ENCODE results near the gene SALL3.

SALL3 gene

GRCh38 chr18:79005653-79006052, 26.0 kb downstream of the SALL3 start:
- H3K79me2 ChIP-seq = no peaks in the 10 kb centered on the region
- H2AFZ ChIP-seq = no peak overlapping the region
- H3K27ac ChIP-seq = no peak overlapping the region
- H3K36me3 ChIP-seq (ENCODE audit: control insufficient read depth, insufficient read depth, low read length) = no peaks in the 10 kb centered on the region
- TF ChIP-seq CTCF (IDR thresholded peaks at IDR 0.05) = no peak
- H3K4me2 ChIP-seq (ENCODE audit: low read length) = no peak overlapping the region
- H3K27me3 ChIP-seq (ENCODE audit: control insufficient read depth, insufficient read depth, low read length) = no peaks in the 10 kb centered on the region
- H3K9ac ChIP-seq = no peak overlapping the region
- H3K4me3 ChIP-seq (ENCODE audit: low read depth, low read length) = no peak overlapping the region
- H3K9me3 ChIP-seq (ENCODE audit: control insufficient read depth, low read length) = no peaks in the 10 kb centered on the region
- no peaks in the 10 kb centered on the region for H3K4me1 ChIP-seq

DNA sequence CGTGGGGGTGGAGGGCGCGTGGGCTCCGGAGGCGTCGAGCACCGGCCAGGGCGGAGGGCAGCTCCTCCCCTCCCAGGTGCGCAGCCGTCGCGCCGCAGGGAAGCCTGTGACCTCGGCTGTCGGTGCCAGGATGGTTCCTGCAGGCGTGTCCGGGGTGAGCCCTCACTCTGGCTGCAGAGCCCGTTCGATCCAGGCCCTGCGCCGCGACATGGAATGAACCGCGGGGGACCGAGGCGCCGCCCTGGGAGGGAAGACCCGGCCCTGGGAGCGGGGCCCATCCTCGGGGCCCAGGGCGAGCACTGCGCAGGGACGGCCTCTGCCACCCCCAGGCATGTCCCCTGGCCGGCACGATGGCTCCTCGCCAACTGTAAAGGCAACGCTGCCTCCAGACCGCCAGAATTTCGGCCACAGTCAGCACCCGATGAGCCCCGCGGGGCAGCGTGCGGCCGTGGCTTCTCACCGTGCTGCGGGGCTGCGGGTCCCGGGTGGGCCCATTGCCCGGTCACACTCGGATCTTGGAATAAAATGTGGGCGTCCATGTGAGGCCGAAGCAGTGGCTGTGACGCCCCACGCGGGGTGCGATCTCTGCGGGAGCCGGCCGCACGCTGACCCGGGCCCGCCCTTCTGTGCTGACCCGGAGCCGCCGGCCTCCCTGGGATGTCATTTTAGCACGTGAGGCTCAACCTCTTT, 26.6 kb downstream of the SALL3 start:
- H3K79me2 ChIP-seq = no peaks in the 10 kb centered on the region
- no peaks in the 10 kb centered on the region for H3K4me1 ChIP-seq
- no peaks in the 10 kb centered on the region for H3K9me3 ChIP-seq (ENCODE audit: control insufficient read depth, low read length)
- H3K27ac ChIP-seq = no peak overlapping the region
- no peak overlapping the region for H3K4me3 ChIP-seq (ENCODE audit: low read depth, low read length)
- no peak overlapping the region for H3K4me2 ChIP-seq (ENCODE audit: low read length)
- H3K27me3 ChIP-seq (ENCODE audit: control insufficient read depth, insufficient read depth, low read length) = no peaks in the 10 kb centered on the region
- H3K9ac ChIP-seq = no peak overlapping the region
- TF ChIP-seq CTCF (IDR thresholded peaks at IDR 0.05) = no peak
- H2AFZ ChIP-seq = no peak overlapping the region
- H3K36me3 ChIP-seq (ENCODE audit: control insufficient read depth, insufficient read depth, low read length) = no peaks in the 10 kb centered on the region

DNA sequence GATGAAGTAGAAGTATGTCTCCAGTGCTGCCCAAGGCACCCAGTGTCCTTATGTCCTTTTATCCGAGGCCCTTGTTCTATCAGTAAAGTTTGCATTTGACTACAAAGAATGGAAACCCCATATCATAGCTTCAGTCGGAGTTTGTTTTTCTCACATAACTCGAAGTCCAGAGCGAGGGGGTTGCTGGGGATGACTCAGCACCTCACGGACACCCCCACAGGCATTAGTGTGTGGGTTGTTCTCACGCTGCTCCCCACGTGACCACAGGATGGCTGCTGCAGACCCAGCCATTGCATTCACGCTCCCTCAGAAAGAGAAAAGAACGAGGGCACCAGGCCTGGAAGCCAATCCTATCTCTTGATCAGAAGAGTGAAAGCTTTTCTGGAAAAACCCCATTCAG, 27.8 kb downstream of the SALL3 start:
- TF ChIP-seq CTCF (IDR thresholded peaks at IDR 0.05) = no peak
- Histone ChIP-seq H3K9me3 (ENCODE audit: control insufficient read depth, low read length) (no peaks in the 10 kb centered on the region), H3K79me2 (no peaks in the 10 kb centered on the region), H3K27me3 (ENCODE audit: control insufficient read depth, insufficient read depth, low read length) (no peaks in the 10 kb centered on the region), H3K9ac (no peak overlapping the region), H2AFZ (no peak overlapping the region), H3K4me2 (ENCODE audit: low read length) (no peak overlapping the region), H3K4me1 (no peaks in the 10 kb centered on the region), H3K27ac (no peak overlapping the region), H3K4me3 (ENCODE audit: low read depth, low read length) (no peak overlapping the region), H3K36me3 (ENCODE audit: control insufficient read depth, insufficient read depth, low read length) (no peaks in the 10 kb centered on the region)

GRCh38 chr18:79008356-79008940, 28.8 kb downstream of the SALL3 start:
- Histone ChIP-seq H3K4me3 (ENCODE audit: low read depth, low read length) (no peak overlapping the region), H3K9ac (no peak overlapping the region), H3K27me3 (ENCODE audit: control insufficient read depth, insufficient read depth, low read length) (no peaks in the 10 kb centered on the region), H2AFZ (no peak overlapping the region), H3K36me3 (ENCODE audit: control insufficient read depth, insufficient read depth, low read length) (no peaks in the 10 kb centered on the region), H3K79me2 (no peaks in the 10 kb centered on the region), H3K9me3 (ENCODE audit: control insufficient read depth, low read length) (no peaks in the 10 kb centered on the region), H3K27ac (no peak overlapping the region), H3K4me2 (ENCODE audit: low read length) (no peak overlapping the region), H3K4me1 (no peaks in the 10 kb centered on the region)
- no peak for TF ChIP-seq CTCF (IDR thresholded peaks at IDR 0.05)

DNA sequence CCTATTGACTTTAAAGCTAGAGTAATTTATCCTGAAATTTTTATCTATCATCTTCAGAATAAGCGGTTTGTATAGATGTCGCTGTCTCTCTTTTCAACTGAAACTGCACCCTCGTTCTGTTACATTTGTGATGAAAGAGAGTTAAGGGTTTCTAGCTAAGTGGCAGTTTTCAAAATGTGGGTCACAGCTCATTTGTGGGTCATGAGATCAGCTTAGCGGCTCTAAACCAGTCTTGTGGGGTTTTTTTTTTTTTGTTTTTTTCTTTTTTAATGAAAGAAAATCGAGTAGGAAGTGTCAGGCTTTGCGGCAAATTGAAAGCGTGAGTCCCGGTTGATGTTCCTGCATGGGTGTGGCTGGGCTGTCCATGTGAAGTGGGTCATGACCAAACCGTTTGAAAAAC, 31.2 kb downstream of the SALL3 start:
- Histone ChIP-seq H3K36me3 (ENCODE audit: control insufficient read depth, insufficient read depth, low read length) (no peaks in the 10 kb centered on the region), H3K9ac (no peak overlapping the region), H3K79me2 (no peaks in the 10 kb centered on the region), H3K4me3 (ENCODE audit: low read depth, low read length) (no peak overlapping the region), H3K9me3 (ENCODE audit: control insufficient read depth, low read length) (no peaks in the 10 kb centered on the region), H3K4me2 (ENCODE audit: low read length) (no peak overlapping the region), H3K27me3 (ENCODE audit: control insufficient read depth, insufficient read depth, low read length) (no peaks in the 10 kb centered on the region), H3K27ac (no peak overlapping the region), H2AFZ (no peak overlapping the region), H3K4me1 (no peaks in the 10 kb centered on the region)
- no peak for TF ChIP-seq CTCF (IDR thresholded peaks at IDR 0.05)
